NCI-H1436 (cell line): ENCODE data around the gene FAM53B.

Experiments used
- DNase-seq: peaks from one replicate; lab custom pipeline; 2025; lab: John Stamatoyannopoulos, UW

FAM53B gene

GRCh38 chr10:124661660-124662180, 82.5 kb downstream of the FAM53B start:
- no peak for DNase-seq

DNA sequence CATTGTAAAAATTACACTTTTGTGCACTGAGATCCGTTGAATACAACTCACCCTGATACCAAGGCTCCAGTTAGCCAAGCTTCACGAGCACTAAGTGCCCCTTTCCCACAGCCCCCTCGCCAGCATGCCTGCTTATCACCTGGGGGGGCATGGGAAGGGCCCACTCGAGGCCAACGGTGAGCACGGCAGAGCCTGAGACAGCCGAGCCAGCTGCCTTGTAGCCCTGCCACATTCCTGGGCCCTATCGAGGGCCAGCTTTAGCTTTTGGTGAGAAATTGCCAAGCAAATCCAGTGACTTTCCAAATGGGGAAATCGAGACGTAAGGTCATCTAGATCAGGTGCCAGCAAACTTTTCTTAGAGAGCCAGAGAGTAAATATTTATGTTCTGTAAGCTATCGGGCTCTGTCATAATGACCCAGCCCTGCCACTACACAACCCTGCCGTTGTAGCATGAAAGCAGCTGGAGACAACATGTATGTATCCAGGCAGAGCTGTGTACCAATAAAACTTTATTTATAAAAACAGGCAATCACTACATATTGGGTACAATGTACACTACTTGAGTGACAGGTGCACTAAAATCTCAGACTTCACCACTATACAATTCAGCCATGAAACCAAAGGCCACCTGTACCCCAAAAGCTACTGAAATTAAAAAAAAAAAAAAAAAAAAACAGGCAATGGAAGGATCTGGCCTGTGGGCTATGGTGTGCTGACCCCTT, 83.6 kb downstream of the FAM53B start:
- no peak for DNase-seq

- DNase-seq = no peak
These were observed 84.8 kb downstream of the FAM53B start for GRCh38 chr10:124659380-124659779.

DNA sequence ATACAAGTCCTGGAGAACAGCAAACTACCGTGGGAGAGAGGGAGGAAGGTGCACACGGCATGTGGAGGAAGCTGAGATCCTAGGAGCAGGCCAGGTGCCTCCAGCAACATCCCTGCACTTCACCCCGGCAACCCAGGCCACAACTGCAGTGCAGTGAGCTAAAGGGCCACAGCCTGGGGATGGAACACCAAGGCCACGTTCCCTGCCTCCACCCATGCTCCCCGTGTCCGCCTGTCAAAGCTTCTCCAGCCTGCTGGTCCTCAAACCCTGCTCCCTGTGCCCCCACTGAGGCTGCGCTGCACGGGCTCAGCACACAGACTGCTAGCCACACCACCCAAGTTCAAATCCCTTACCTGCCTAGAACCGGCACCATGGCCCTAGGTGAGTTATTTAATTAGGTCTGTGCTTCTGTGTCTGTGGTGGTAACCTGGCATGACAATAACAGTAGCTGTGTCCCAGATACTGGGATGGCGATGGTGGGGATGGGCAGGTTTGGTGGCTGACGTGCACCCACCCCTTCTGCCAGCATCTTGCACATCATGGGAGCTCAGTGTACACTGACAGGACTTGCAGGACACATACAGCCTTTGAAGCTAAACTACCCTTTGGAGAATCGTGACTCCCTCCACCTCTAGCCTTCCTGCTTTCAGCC, 85.5 kb downstream of the FAM53B start:
- DNase-seq = no peak

DNA sequence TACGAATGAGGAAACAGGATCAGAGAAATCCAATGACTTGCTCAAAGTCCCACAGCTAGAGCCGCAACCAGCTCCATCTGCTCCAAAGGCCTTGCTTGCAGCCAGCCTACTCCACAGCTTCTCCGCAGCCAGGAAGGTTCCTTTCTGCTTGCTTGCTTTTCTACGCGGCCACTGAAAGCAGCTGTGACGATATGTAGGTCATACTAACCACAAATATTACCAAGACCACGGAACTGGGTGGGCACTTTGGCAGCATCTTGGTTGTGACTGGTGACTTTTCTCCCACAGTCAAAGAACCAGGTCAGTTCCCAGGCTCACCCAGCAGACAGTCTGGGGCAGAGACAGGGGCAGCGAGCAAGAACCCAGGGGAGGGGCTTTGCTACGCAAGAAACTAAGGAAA, 86.4 kb downstream of the FAM53B start:
- no peak for DNase-seq

- DNase-seq = no peak
These were observed 87.6 kb downstream of the FAM53B start for GRCh38 chr10:124656541-124656940.

DNA sequence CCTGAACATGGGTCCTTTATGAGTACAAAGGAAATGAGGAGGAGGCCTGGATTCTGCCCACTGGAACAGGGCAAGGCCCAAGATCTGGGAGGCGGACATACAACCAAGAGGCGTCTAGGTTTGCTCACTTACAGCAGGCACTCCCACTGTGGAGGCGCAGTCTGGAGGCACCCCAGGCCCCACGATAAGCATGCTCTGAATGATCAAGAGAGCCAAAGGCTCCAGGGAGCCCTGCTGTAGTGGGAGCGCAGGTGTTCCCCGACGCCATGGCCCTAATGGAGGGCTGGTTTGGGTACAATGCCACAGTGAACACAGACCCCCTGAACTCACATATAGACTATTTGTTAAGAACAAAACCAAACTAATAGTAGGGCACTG, 88.1 kb downstream of the FAM53B start:
- DNase-seq = no peak

DNA sequence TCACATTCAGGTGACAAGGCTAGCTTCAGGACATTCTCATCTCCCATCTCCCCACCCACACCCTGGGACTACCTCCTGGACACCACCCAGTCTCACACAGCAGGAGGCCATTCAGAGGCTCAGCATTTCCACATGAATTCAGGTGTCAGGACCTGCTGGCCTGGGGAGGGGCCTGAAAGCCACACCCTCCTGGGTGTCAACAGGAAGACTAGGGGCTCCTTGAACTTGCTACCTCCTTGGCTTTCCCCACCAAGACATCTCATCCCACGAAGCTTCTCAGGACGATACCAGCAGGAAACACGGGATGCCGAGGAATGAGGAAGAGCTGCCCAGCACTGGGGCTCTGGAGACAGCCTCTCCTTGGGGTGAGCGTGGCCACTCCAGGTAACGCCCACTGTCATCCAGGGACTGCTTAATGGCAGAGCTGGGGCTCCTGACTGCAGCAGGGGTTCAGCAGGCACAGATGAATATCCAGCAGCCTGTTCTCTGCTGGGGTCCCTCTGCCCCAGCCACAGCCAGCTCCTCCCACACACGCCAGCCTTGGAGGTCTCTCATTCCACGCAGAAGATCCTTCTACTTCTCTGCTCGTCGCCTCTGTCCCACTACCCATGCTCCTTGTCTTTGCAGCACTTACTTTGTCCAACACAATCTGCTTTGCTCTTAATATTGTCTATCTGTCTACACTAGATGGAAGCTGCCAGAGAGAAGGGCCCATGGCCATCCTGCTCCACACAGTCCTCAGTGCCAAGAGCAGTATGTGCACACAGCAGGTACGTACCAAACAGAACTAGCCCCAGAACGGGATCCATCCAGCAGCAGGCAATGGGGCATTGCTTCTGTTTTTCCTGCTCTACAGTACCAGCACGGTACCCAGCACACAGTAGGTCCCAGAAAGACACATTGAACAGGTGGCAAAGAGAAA, 88.7 kb downstream of the FAM53B start:
- DNase-seq = no peak

GRCh38 chr10:124654686-124655085, 89.5 kb downstream of the FAM53B start:
- DNase-seq = no peak

GRCh38 chr10:124653811-124654651, 90.1 kb downstream of the FAM53B start:
- DNase-seq = no peak

DNA sequence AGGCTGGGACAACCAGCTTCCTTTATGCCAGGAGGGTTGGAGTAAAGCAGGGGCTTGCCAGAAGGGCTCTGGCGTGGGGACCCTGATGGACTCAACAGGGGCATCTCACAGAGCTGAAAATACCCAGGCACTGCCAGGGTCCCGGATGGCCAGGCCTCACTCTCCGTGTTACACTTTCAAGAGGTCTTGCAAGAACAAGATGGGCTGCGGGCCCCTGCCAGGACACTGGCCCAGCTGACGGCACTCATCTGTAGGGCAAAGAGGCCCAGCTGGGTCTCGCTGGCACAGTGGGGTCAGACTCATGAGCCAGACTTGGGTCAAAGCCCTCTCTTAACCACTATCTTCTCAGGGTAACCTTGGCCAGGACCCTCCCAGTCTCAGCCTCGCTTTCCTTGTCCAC, 90.9 kb downstream of the FAM53B start:
- DNase-seq = no peak

DNA sequence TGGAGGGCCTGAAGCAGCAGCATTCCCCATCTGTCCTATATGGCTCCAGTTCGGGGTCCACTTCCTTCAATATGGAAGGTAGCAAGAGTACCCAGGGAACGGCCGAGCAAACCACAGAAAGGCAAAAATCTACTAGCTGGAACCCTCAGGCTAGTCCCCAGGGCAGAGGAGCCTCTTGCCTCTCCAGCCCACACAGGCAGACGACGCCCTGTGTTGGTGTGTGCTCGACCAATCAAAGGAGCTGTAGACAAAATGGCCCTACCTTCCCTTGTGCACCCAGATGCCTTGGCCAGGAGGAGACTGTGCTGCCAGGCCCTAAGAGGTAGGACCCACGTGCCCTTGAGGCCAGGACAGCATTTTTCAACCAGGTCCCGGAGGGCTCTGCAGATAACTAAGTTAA, 91.5 kb downstream of the FAM53B start:
- no peak for DNase-seq

DNA sequence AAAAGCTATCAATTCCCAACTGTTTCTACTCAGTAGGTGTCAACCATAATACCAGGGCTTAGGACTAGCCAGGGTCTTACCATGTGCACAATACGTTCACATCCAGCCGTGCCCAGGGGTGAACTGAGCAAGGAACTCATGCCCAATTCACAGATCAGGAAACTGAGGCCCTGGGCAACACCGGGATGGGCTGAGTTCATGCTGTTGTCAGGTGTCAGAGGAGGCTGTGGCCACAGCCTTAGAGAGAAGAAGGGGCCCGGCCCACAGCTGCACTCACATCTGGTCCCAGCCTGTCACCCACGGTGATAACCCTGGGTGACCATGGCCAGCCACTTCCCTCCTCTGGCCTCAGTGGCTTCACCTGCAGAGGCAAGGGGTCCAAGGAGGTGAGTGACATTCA, 92.0 kb downstream of the FAM53B start:
- DNase-seq = no peak

DNA sequence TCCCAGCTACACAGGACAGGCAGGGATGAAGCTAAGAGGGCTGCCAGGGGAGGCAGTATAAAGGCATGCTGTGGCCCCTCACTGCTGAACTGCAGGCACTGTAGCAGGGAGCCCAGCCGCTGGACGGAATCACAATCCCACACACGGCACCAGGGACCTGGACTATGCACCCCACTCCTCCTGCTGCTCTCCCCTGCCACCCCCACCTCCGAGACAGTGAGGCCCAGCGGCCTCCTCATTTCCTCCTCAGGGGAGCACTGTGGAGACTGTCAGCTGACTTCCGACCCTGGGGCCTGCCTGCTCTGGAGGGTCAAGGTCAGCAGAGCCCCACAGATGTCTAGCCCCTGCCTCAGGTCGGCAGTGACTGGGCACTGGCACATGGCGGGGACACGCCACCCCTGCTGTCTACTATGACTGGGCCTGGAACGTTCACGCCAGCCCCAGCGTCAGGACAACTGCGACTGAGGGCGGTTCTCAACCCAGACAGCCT, 92.7 kb downstream of the FAM53B start:
- no peak for DNase-seq

- no peak for DNase-seq
These were observed 93.3 kb downstream of the FAM53B start for GRCh38 chr10:124650820-124651401.

- no peak for DNase-seq
These were observed 93.9 kb downstream of the FAM53B start for GRCh38 chr10:124650263-124650662.

DNA sequence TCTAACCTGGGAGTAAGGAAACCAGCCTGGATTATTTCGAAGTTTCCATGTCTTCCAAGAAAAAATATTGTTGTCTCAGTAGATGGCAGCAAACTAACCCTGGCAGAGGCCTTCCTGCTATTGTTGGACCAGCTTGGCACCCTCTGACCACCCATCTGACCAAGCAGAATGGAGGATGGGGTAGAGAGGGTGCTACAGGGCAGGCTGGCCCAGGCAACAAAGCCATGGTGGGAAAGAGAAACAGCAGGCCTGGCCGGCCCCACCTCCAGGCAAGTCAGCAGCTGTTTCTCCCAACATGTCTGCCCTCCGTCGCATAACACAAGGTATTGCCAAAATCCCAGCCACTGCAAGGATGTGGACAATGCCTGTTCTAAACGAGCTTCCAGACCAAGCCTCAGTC, 95.0 kb downstream of the FAM53B start:
- no peak for DNase-seq

GRCh38 chr10:124648738-124649137, 95.4 kb downstream of the FAM53B start:
- DNase-seq = peak; percentile 70

GRCh38 chr10:124648131-124648475, 96.1 kb downstream of the FAM53B start:
- DNase-seq = no peak

DNA sequence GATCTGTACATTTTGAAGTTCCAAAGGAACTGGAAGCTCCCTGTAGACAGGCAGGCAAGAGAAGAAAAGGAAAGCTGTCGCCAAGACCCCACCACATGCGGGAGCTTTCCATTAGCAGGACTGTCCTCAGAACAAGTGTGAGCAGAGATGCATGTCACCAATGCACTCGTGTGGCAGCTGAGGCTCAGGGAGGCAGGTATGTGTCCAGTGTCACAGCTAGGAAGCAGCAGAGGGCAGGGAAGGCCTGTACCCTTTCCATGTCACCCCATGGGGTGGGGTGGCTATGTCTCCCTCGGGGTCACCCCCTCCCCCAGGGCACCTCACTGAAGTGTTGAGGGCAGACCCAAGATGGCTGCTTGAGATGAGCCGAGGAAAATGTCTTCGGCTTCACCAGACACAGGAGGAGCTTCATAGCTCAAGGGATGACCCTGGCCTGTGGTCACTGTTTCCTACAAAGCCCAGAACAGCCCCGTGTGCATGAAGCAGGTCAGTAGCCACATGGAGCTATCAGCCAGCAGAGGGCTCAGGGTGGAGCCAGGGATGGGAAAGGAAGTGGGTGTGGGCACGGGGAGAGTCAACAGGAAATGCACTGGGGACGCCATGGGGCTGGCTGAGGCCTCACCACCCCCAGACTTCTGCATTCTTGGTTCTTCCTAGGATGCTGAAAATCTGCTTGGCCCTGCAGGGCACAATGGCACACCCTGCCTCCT, 96.6 kb downstream of the FAM53B start:
- no peak for DNase-seq
